Measurements from ENCODE around the gene COL28A1. TPM values are rescaled to one million over a fixed set of nuclear protein-coding genes. Genes with fewer than 3 reads are reported as not detected.

COL28A1 gene
- total and polyA plus RNA-seq, 2 experiments from 2014 or later: 0.31 to 0.70 TPM

DNA sequence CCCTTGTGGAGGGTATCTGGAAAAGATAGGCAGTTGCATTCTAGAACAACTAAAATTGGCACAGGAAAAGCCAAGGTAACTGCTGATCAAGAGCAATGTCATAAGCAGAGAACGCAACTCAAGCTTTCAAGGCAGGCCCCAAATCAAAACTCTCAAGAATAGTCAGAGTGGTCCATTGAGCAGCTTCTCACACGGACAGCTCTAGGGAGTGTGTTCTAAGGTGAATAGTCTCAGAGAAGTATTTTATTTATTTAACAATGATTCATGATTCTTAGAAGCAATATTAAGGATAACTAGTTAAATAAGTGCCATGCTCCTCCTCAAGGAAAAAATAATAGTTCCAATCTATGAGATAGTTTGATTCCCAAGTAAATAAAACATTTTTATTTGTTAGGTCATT is 83.0 kb downstream of the COL28A1 start:
- H3K27ac Mint-ChIP-seq: no peak overlapping the region

More for the DNA sequence above, 83.0 kb downstream of the COL28A1 start:
- H3K36me3 Mint-ChIP-seq (ENCODE audit: low read depth): peaks cover 8% of the 10 kb centered on the region; the same call in 2 of the 3 replicates
- Histone ChIP-seq H3F3A (replicated peaks; ENCODE audit: low read depth) (no peaks in the 10 kb centered on the region), H3K27ac (ENCODE audit: low read depth) (no peak overlapping the region), H3K9me2 (ENCODE audit: insufficient read depth) (peaks cover 5% of the 10 kb centered on the region; the same call in 1 of the 2 replicates), H3K27me3 (ENCODE audit: insufficient read depth) (no peaks in the 10 kb centered on the region), H2AFZ (no peak overlapping the region), H3K4me3 (no peak overlapping the region), H3K36me3 (ENCODE audit: insufficient read depth) (no peaks in the 10 kb centered on the region), H3K4me2 (no peak overlapping the region), H3K79me2 (replicated peaks; ENCODE audit: insufficient read depth) (no peaks in the 10 kb centered on the region), H3K4me1 (ENCODE audit: insufficient read depth) (no peaks in the 10 kb centered on the region), H4K20me1 (replicated peaks; ENCODE audit: insufficient read depth) (no peaks in the 10 kb centered on the region)
- no peak for ATAC-seq
- H3K27me3 Mint-ChIP-seq (ENCODE audit: insufficient read depth, low read depth, poor library complexity): peaks cover 4% of the 10 kb centered on the region
- peaks cover 3% of the 10 kb centered on the region; the same call in 1 of the 3 replicates for H3K4me1 Mint-ChIP-seq
- TF ChIP-seq, protein P1, sequence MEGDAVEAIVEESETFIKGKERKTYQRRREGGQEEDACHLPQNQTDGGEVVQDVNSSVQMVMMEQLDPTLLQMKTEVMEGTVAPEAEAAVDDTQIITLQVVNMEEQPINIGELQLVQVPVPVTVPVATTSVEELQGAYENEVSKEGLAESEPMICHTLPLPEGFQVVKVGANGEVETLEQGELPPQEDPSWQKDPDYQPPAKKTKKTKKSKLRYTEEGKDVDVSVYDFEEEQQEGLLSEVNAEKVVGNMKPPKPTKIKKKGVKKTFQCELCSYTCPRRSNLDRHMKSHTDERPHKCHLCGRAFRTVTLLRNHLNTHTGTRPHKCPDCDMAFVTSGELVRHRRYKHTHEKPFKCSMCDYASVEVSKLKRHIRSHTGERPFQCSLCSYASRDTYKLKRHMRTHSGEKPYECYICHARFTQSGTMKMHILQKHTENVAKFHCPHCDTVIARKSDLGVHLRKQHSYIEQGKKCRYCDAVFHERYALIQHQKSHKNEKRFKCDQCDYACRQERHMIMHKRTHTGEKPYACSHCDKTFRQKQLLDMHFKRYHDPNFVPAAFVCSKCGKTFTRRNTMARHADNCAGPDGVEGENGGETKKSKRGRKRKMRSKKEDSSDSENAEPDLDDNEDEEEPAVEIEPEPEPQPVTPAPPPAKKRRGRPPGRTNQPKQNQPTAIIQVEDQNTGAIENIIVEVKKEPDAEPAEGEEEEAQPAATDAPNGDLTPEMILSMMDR (conservative IDR thresholded peaks at IDR 0.05; ENCODE audit: low read depth in 2 of 2): no peak
- TF ChIP-seq NANOG (IDR thresholded peaks at IDR 0.05; ENCODE audit: borderline replicate concordance) (no peak), POLR2AphosphoS5 (IDR thresholded peaks at IDR 0.05; ENCODE audit: low read depth) (no peak), ZNF114 (CRISPR knock-in tag; IDR thresholded peaks at IDR 0.05) (no peak), EZH2phosphoT487 (IDR thresholded peaks at IDR 0.05; ENCODE audit: unreplicated experiment) (no peak), ZNF331 (CRISPR knock-in tag; IDR thresholded peaks at IDR 0.05; ENCODE audit: low read depth) (no peak), REST (IDR thresholded peaks at IDR 0.05; ENCODE audit: unreplicated experiment) (no peak), STAT1 (IDR thresholded peaks at IDR 0.05; ENCODE audit: unreplicated experiment) (no peak), CREB1 (CRISPR knock-in tag; IDR thresholded peaks at IDR 0.05; ENCODE audit: low read depth) (no peak), ETS1 (IDR thresholded peaks at IDR 0.05) (no peak), EZH2 (IDR thresholded peaks at IDR 0.05; ENCODE audit: low read depth, unreplicated experiment) (no peak), ZNF462 (CRISPR knock-in tag; IDR thresholded peaks at IDR 0.05) (no peak), JUNB (IDR thresholded peaks at IDR 0.05; ENCODE audit: unreplicated experiment) (no peak)
- peaks cover 13% of the 10 kb centered on the region; the same call in 2 of the 3 replicates for H3K9me3 Mint-ChIP-seq
- no peak for DNase-seq (ENCODE audit: low spot score)
- no peak overlapping the region for H3K4me3 Mint-ChIP-seq
